Ishikawa (cell line): ENCODE measurements around the gene FOXA3.

Experiments
- CEBPB ChIP-seq: IDR thresholded peaks from 2 replicates; pipeline ENCODE4 v1.6.1; 2012
- CREB1 ChIP-seq: IDR thresholded peaks from 2 replicates; pipeline ENCODE4 v1.6.1; 2012; ENCODE audit warnings: low read depth
- EGR1 ChIP-seq: IDR thresholded peaks from 2 replicates; pipeline ENCODE4 v1.6.1; 2012
- EP300 ChIP-seq: IDR thresholded peaks from 2 replicates; pipeline ENCODE4 v1.6.1; 2012; ENCODE audit warnings: borderline replicate concordance
- FOXM1 ChIP-seq: IDR thresholded peaks from 2 replicates; pipeline ENCODE4 v1.6.1; 2012; ENCODE audit warnings: low read depth, borderline replicate concordance
- NFIC ChIP-seq: IDR thresholded peaks from 2 replicates; pipeline ENCODE4 v1.6.1; 2012
- RAD21 ChIP-seq: IDR thresholded peaks from 2 replicates; pipeline ENCODE4 v1.6.1; 2012; ENCODE audit warnings: low read depth
- TAF1 ChIP-seq: IDR thresholded peaks from 2 replicates; pipeline ENCODE4 v1.6.1; 2012; ENCODE audit warnings: low read depth, mild to moderate bottlenecking
- TCF12 ChIP-seq: IDR thresholded peaks from 2 replicates; pipeline ENCODE4 v1.6.1; 2012; ENCODE audit warnings: low read depth
- TEAD4 ChIP-seq: IDR thresholded peaks from 2 replicates; pipeline ENCODE4 v1.6.1; 2012
- YY1 ChIP-seq: IDR thresholded peaks from 2 replicates; pipeline ENCODE4 v1.6.1; 2012; ENCODE audit warnings: low read depth
- ZBTB7A ChIP-seq: IDR thresholded peaks from 2 replicates; pipeline ENCODE4 v1.6.1; 2012; ENCODE audit warnings: low read depth
- TF ChIP-seq, protein P1 (sequence below): IDR thresholded peaks from 2 replicates; pipeline ENCODE4 v1.6.1; 2012
- TF ChIP-seq, protein P2 (sequence below): IDR thresholded peaks from 2 replicates; pipeline ENCODE4 v1.6.1; 2012
- TF ChIP-seq, protein P3 (sequence below): IDR thresholded peaks from 2 replicates; pipeline ENCODE4 v1.6.1; 2012; ENCODE audit warnings: low read depth, mild to moderate bottlenecking

FOXA3 gene

DNA sequence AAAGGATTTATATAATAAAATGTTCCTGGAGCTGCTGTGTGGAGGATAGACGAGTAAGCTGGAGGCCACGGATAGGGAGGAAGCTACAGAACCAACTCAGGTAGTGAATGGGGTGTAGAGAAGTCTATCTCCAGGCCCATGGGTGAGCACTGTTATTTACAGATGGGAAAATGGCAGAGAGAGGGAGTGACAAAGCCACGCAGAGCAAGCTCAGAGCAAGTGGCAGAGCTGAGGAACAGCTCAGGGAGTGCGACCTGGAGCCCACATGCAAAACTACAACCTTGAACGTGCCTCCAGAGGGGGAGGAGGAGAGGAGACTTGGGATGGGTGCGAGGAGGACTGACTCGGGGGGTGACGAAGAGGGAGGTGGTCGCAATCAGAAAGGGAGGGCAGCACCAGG, 35.6 kb upstream of the FOXA3 start:
- TF ChIP-seq CEBPB, result no peak
- TF ChIP-seq, protein P1, sequence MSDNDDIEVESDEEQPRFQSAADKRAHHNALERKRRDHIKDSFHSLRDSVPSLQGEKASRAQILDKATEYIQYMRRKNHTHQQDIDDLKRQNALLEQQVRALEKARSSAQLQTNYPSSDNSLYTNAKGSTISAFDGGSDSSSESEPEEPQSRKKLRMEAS, result no peak
- TF ChIP-seq FOXM1, result no peak
- no peak for TF ChIP-seq CREB1
- TF ChIP-seq ZBTB7A, result no peak
- TF ChIP-seq EP300, result no peak
- TF ChIP-seq TAF1, result no peak
- TF ChIP-seq NFIC, result no peak
- TF ChIP-seq TCF12, result no peak
- no peak for TF ChIP-seq TEAD4

DNA sequence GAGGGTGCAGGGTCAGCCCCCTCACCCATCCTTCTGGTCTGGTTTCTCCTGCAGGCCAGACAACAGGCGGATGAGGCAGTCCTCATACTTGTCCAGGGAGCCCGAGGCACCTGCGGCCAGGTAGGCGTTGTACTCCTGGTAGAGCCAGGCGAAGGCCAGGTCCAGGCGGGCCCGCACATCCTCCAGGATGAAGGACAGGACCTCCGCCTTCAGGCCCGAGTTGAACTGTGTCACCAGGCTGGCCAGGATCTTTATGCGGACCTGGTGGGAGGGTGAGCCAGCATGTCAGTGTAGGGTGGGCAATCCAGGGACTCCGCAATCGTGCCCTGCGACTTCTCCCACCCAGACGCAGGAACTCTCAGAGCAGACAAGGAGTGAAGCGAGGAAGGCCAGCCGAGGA, 35.2 kb upstream of the FOXA3 start:
- TF ChIP-seq CEBPB (no peak), CREB1 (no peak)

GRCh38 chr19:45834970-45835369, 29.2 kb upstream of the FOXA3 start:
- TF ChIP-seq TEAD4 (no peak), FOXM1 (no peak), TAF1 (no peak), NFIC (no peak), YY1 (no peak), RAD21 (no peak)
- TF ChIP-seq, protein P2, sequence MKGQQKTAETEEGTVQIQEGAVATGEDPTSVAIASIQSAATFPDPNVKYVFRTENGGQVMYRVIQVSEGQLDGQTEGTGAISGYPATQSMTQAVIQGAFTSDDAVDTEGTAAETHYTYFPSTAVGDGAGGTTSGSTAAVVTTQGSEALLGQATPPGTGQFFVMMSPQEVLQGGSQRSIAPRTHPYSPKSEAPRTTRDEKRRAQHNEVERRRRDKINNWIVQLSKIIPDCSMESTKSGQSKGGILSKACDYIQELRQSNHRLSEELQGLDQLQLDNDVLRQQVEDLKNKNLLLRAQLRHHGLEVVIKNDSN, result no peak
- TF ChIP-seq, protein P1, result no peak

DNA sequence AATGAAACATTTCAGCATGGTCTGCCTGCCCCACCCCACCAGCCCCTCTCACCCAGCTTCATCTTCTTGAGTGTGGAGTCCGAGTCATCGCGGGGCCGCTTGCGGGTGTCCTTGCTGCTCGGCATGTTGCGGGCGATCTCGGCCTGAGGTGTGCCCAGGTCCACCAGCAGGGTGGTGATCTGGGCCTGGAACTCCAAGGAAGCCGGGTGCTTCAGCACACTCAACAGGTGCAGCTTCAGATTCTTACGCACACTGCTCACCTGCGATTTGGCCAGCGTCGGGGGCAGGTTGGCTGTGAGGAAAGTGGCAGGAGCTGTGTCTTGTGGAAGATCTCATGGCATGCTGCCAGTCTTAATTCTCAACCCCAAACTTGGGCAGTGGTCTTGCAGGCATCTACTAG, 21.9 kb upstream of the FOXA3 start:
- TF ChIP-seq CREB1 (no peak), NFIC (no peak), EGR1 (no peak), ZBTB7A (no peak), TCF12 (no peak)

- TF ChIP-seq, protein P2, result no peak
- no peak for TF ChIP-seq NFIC
- no peak for TF ChIP-seq YY1
- no peak for TF ChIP-seq TEAD4
- no peak for TF ChIP-seq FOXM1
These were observed 16.5 kb upstream of the FOXA3 start for GRCh38 chr19:45847663-45848062.

- no peak for TF ChIP-seq TEAD4
- TF ChIP-seq ZBTB7A, result no peak
- TF ChIP-seq TAF1, result no peak
- TF ChIP-seq, protein P3, sequence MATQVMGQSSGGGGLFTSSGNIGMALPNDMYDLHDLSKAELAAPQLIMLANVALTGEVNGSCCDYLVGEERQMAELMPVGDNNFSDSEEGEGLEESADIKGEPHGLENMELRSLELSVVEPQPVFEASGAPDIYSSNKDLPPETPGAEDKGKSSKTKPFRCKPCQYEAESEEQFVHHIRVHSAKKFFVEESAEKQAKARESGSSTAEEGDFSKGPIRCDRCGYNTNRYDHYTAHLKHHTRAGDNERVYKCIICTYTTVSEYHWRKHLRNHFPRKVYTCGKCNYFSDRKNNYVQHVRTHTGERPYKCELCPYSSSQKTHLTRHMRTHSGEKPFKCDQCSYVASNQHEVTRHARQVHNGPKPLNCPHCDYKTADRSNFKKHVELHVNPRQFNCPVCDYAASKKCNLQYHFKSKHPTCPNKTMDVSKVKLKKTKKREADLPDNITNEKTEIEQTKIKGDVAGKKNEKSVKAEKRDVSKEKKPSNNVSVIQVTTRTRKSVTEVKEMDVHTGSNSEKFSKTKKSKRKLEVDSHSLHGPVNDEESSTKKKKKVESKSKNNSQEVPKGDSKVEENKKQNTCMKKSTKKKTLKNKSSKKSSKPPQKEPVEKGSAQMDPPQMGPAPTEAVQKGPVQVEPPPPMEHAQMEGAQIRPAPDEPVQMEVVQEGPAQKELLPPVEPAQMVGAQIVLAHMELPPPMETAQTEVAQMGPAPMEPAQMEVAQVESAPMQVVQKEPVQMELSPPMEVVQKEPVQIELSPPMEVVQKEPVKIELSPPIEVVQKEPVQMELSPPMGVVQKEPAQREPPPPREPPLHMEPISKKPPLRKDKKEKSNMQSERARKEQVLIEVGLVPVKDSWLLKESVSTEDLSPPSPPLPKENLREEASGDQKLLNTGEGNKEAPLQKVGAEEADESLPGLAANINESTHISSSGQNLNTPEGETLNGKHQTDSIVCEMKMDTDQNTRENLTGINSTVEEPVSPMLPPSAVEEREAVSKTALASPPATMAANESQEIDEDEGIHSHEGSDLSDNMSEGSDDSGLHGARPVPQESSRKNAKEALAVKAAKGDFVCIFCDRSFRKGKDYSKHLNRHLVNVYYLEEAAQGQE, result no peak
- no peak for TF ChIP-seq NFIC
- no peak for TF ChIP-seq RAD21
- TF ChIP-seq CEBPB, result no peak
- no peak for TF ChIP-seq YY1
- TF ChIP-seq, protein P2, result no peak
- TF ChIP-seq, protein P1, result no peak
- TF ChIP-seq CREB1, result no peak
- TF ChIP-seq EGR1, result no peak
These were observed 15.2 kb upstream of the FOXA3 start for GRCh38 chr19:45848922-45849321.

GRCh38 chr19:45852145-45852750, 11.9 kb upstream of the FOXA3 start:
- TF ChIP-seq, protein P3, result no peak
- TF ChIP-seq, protein P1, result no peak
- TF ChIP-seq CEBPB (no peak), YY1 (no peak), TAF1 (no peak), TCF12 (no peak), FOXM1 (no peak), TEAD4 (no peak), EP300 (no peak), EGR1 (no peak), RAD21 (no peak), CREB1 (no peak), ZBTB7A (no peak), NFIC (no peak)
- TF ChIP-seq, protein P2, result no peak
